T-cell (primary cell): ENCODE data around the gene SSR4. TPM values are rescaled to one million over a fixed set of nuclear protein-coding genes. Genes with fewer than 3 reads are reported as not detected.
"Not testable (repeated sequence)": the region's sequence is repeated elsewhere in the genome, so short reads cannot be mapped to it uniquely, and the experiment has no call there.

Source experiments
- ATAC-seq, 4 experiments: fragments of 200-7000 bp in 3 of 4; fragments of 150-1000 bp in 1 of 4; cut with Tn5 transposase; replicated peaks in 1 of 4; 1 replicate in 3 of 4; 2 replicates in 1 of 4; pipeline ENCODE4 v1.10.0; 2021; ENCODE audit warnings: moderate library complexity in 3 of 4, mild to moderate bottlenecking in 2 of 4, moderate number of reproducible peaks in 1 of 4
- CTCF ChIA-PET, 2 donors: fragments of 300-600 bp; sonication (Branson Sonifier 250); formaldehyde crosslinking; loops; one replicate each; lab custom pipeline; 2022; ENCODE audit warnings: antibody characterized with exemption in 2 of 2; lab: Charles Lee
- POLR2A ChIA-PET, 2 donors: fragments of 300-600 bp; sonication (Branson Sonifier 250); formaldehyde crosslinking; loops; one replicate each; lab custom pipeline; 2022; ENCODE audit warnings: antibody characterized with exemption in 2 of 2; lab: Charles Lee
- DNase-seq, 35 experiments: peaks; one replicate each; pipeline versions ENCODE4 v3.0.0 to v3.0.0-alpha.2; 2013 to 2023
- H3K27ac ChIP-seq: one replicate; pipeline ENCODE4 v1.5.1; 2013; ENCODE audit warnings: low read length
- H3K27me3 ChIP-seq, 2 experiments: replicated peaks in 1 of 2; 1 replicate in 1 of 2; 2 replicates in 1 of 2; pipeline versions ENCODE4 v1.6.1 to v1.7.0; 2013; ENCODE audit warnings: low read length in 1 of 2, mixed read lengths in 1 of 2; ENCODE audit not compliant: control insufficient read depth in 2 of 2, insufficient read depth in 2 of 2; ENCODE audit errors: extremely low read depth in 1 of 2
- H3K36me3 ChIP-seq, 2 donors: 1 replicate in 1 of 2; 2 replicates in 1 of 2; pipeline versions ENCODE4 v1.6.1 to v1.7.0; 2013; ENCODE audit warnings: low read length in 1 of 2; ENCODE audit not compliant: control insufficient read depth in 2 of 2, insufficient read depth in 1 of 2; ENCODE audit errors: extremely low read depth in 1 of 2
- H3K4me1 ChIP-seq, 2 experiments: 1 replicate in 1 of 2; 2 replicates in 1 of 2; pipeline versions ENCODE4 v1.6.1 to v1.7.0; 2013; ENCODE audit warnings: low read length in 2 of 2, mixed read lengths in 1 of 2; ENCODE audit not compliant: insufficient read depth in 2 of 2, control insufficient read depth in 1 of 2; ENCODE audit errors: extremely low read depth in 1 of 2
- H3K4me3 ChIP-seq, 2 donors: 1 replicate in 1 of 2; 2 replicates in 1 of 2; pipeline versions ENCODE4 v1.5.1 to v1.7.0; 2013; ENCODE audit warnings: mild to moderate bottlenecking in 2 of 2, low read length in 1 of 2, moderate library complexity in 1 of 2; ENCODE audit not compliant: control insufficient read depth in 1 of 2; ENCODE audit errors: extremely low read depth in 1 of 2
- H3K9me3 ChIP-seq: 2 replicates; pipeline ENCODE4 v1.7.0; 2013
- H3K27ac Mint-ChIP-seq, 2 donors: one replicate each; pipeline ENCODE4 v1.8.0; 2020 to 2021; ENCODE audit warnings: mild to moderate bottlenecking in 2 of 2, mixed read lengths in 2 of 2
- H3K27me3 Mint-ChIP-seq, 2 donors: one replicate each; pipeline ENCODE4 v1.8.0; 2021 to 2022; ENCODE audit warnings: mixed read lengths in 2 of 2
- H3K36me3 Mint-ChIP-seq: one replicate; pipeline ENCODE4 v1.8.0; 2021; ENCODE audit warnings: mixed read lengths
- H3K4me1 Mint-ChIP-seq, 3 donors: one replicate each; pipeline ENCODE4 v1.8.0; 2020 to 2022; ENCODE audit warnings: mixed read lengths in 3 of 3, mild to moderate bottlenecking in 1 of 3
- H3K4me3 Mint-ChIP-seq, 3 donors: one replicate each; pipeline ENCODE4 v1.8.0; 2020 to 2022; ENCODE audit warnings: mild to moderate bottlenecking in 3 of 3, mixed read lengths in 3 of 3, moderate library complexity in 3 of 3
- H3K9me3 Mint-ChIP-seq, 3 donors: one replicate each; pipeline ENCODE4 v1.8.0; 2020 to 2022; ENCODE audit warnings: mixed read lengths in 3 of 3
- WGBS: methylation state at CpG from one replicate; pipeline ENCODE4 v1.1.5; 2013; ENCODE audit warnings: missing lambda C conversion rate; ENCODE audit not compliant: insufficient coverage; 5-methylcytosine and 5-hydroxymethylcytosine counted together
- total RNA-seq, 35 experiments: library from RNA in 6 of 35; stranded (reverse) in 6 of 35; fragments of 120-200 nt in 1 of 35; gene quantifications; one replicate each; pipeline versions ENCODE4 v1.2.1 to v1.2.4 and lab custom pipeline; 2013 to 2026

SSR4 gene
- total RNA-seq, 5 donors from 2014 or later (not counting 1 experiment from before 2014, with no cell fraction given) = 179 to 221 (median 209) TPM

DNA sequence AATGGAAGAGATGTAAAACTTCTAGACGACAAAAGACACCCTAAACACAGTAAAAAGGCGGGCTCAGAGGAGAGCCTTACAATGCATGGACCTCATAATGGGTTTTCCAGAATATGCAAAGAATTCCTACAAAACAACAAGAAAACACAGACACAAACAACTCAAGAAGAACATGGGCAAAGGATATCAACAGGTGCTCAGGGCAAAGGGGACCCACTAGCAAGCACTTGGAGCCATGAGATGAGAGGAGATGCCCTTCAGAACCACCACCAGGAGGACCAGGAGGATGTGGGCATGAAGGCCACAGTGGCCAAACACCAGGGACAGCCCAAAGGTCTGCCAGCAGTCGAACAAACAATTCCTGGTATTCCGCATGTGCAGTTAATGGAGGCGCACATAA lies 18.7 kb downstream of the SSR4 start:
- Mint-ChIP-seq H3K4me3 (no peak overlapping the region), H3K27ac (no peak overlapping the region), H3K27me3 (peaks cover 0 to 29% of the 10 kb centered on the region in 2 donors), H3K4me1 (peaks cover 22 to 27% (median 22%) of the 10 kb centered on the region in 3 donors), H3K9me3 (no peaks in the 10 kb centered on the region), H3K36me3 (no peaks in the 10 kb centered on the region)
- H3K27ac ChIP-seq = no peak overlapping the region
- H3K27me3 ChIP-seq = peaks cover 0 to 6% of the 10 kb centered on the region in 2 experiments
- ChIA-PET POLR2A (no interaction called here), CTCF (no interaction called here)
- H3K4me3 ChIP-seq = no peak overlapping the region
- 100% methylated on average over 2 of the region's 5 CpGs for WGBS
- peaks cover 4 to 31% of the 10 kb centered on the region in 2 experiments for H3K4me1 ChIP-seq
- no peaks in the 10 kb centered on the region for H3K9me3 ChIP-seq
- ATAC-seq (no peak), DNase-seq (no peak)
- H3K36me3 ChIP-seq = no peaks in the 10 kb centered on the region

DNA sequence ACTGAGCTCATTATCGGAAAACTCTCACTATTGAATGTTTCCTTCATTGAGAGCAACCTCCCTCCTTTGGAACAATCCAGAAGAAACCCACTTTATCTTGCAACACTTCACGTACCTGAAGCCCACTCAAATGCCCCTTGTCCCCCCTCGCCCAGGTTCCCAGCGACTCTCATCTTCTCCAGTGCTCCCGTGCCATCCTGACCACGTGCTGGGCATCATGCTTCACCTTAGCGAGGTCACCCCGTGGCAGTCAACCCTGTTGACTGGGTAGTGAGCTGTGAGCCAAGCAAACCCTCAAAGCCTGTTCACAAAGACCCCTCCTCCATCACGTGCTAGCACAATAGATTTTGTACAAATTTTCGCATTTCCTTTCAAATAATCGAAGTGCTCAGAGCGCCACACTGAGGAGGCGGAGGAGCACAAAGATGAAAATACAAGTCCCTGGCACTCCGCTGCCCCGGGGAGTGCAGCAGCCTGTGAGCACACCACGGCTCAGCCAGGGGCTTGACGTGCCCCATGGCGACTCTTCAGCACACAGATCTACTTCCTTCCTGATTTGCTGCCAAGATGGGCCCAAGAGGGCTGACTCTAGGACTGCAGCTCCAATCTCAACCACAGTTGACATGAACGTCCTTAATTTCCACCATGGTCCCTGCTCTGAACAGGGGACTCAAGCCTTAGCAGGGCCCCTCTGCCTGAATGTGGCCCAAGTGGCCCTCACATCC lies 20.3 kb downstream of the SSR4 start:
- CTCF ChIA-PET = no interaction called here
- H3K4me1 ChIP-seq = peaks cover 6 to 45% of the 10 kb centered on the region in 2 experiments
- POLR2A ChIA-PET = no interaction called here
- Mint-ChIP-seq H3K9me3 (no peaks in the 10 kb centered on the region), H3K4me3 (no peak overlapping the region), H3K4me1 (peaks cover 28 to 34% (median 33%) of the 10 kb centered on the region in 3 donors), H3K27me3 (peaks cover 0 to 29% of the 10 kb centered on the region in 2 donors), H3K27ac (peak overlapping the region in 1 of 2 donors; percentile 16), H3K36me3 (no peaks in the 10 kb centered on the region)
- H3K9me3 ChIP-seq = no peaks in the 10 kb centered on the region
- DNase-seq = no peak
- H3K27ac ChIP-seq = no peak overlapping the region
- no peaks in the 10 kb centered on the region for H3K36me3 ChIP-seq
- WGBS = 59% methylated on average over 14 of the region's 19 CpGs
- peaks cover 0 to 6% of the 10 kb centered on the region in 2 experiments for H3K27me3 ChIP-seq
- no peak for ATAC-seq
- no peak overlapping the region for H3K4me3 ChIP-seq

GRCh38 chrX:153816831-153817690 lies 22.6 kb downstream of the SSR4 start:
- ChIA-PET POLR2A (no interaction called here), CTCF (no interaction called here)
- Histone ChIP-seq H3K27ac (no peak overlapping the region), H3K4me3 (no peak overlapping the region), H3K36me3 (no peaks in the 10 kb centered on the region), H3K27me3 (peaks cover 0 to 6% of the 10 kb centered on the region in 2 experiments), H3K4me1 (peaks cover 15 to 67% of the 10 kb centered on the region in 2 experiments), H3K9me3 (no peaks in the 10 kb centered on the region)
- Mint-ChIP-seq H3K9me3 (no peaks in the 10 kb centered on the region), H3K27ac (no peak overlapping the region), H3K4me3 (peak overlapping the region; percentile 0 to 64 (median 8)), H3K4me1 (peaks cover 41 to 48% (median 48%) of the 10 kb centered on the region in 3 donors), H3K27me3 (peaks cover 0 to 18% of the 10 kb centered on the region in 2 donors), H3K36me3 (no peaks in the 10 kb centered on the region)
- DNase-seq (peak in 30 of 35 experiments; percentile 6 to 67 (median 38)), ATAC-seq (peak; percentile 29 to 65 (median 54))
- WGBS = 70% methylated on average over 6 of the region's 25 CpGs

GRCh38 chrX:153818064-153818463 lies 23.6 kb downstream of the SSR4 start:
- DNase-seq, POLR2A ChIA-PET, H3K36me3 Mint-ChIP-seq, ATAC-seq, CTCF ChIA-PET, H3K27ac ChIP-seq, H3K9me3 ChIP-seq, H3K36me3 ChIP-seq, H3K4me3 ChIP-seq, H3K27ac Mint-ChIP-seq, H3K27me3 ChIP-seq, H3K9me3 Mint-ChIP-seq: not testable (repeated sequence)
- H3K4me1 ChIP-seq = peaks cover 17 to 75% of the 10 kb centered on the region in 2 experiments
- H3K4me3 Mint-ChIP-seq = peak overlapping the region in 1 of 3 donors; percentile 64
- no CpG with 5 or more reads among the region's 9 CpGs for WGBS
- peaks cover 49 to 56% (median 55%) of the 10 kb centered on the region in 3 donors for H3K4me1 Mint-ChIP-seq
- peaks cover 0 to 13% of the 10 kb centered on the region in 2 donors for H3K27me3 Mint-ChIP-seq

DNA sequence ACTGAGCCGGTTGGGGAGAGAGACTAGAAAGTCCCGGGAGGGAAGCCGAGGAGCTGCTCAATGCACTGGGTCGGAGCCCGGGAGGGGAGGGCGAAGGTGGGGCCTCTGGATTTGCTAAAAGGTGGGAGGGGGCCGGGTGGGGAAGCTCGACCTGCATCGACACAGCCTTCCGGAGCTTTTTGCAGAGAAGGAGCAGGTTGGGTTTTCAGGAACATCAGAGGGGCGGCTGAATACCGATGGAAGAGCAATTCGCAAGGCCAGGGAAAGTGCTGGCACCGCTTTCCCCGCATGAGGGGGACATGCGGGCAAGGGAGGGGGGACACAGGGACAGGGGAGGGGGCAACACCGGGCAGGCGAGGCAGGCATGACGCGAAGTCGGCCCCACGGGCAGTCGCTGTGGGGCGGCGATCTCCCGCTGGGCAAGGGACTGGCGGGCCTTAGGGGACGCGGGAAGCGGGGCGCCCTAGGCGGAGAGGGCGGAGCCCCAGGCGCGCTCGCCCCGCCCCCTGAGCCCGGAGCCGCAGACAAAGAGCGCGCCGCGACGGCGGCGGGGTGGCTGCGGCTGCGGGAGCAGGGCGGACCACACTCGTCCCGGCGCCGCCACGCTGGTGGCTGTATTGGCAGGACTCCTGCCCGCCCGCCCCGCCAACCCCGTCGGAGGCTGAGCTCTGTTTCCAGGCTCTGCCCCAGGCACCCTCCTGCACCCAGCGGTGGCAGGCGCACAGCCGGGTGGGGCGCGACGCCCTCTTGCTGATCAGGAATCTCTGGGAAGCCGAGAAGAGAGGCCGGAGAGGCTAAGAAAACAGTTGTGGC lies 24.3 kb downstream of the SSR4 start:
- Mint-ChIP-seq H3K4me1 (peaks cover 53 to 59% (median 59%) of the 10 kb centered on the region in 3 donors), H3K9me3 (no peaks in the 10 kb centered on the region), H3K27me3 (peaks cover 0 to 9% of the 10 kb centered on the region in 2 donors), H3K27ac (no peak overlapping the region), H3K36me3 (no peaks in the 10 kb centered on the region), H3K4me3 (peak overlapping the region; percentile 43 to 64 (median 49))
- Histone ChIP-seq H3K9me3 (no peaks in the 10 kb centered on the region), H3K27me3 (peaks cover 0 to 6% of the 10 kb centered on the region in 2 experiments), H3K36me3 (no peaks in the 10 kb centered on the region), H3K27ac (no peak overlapping the region), H3K4me1 (peaks cover 18 to 80% of the 10 kb centered on the region in 2 experiments), H3K4me3 (peak overlapping the region; percentile 20 to 44)
- CTCF ChIA-PET = interaction anchor here in 1 of 2 donors (1.6 kb wide), 1 partner anchor 11 kb away, joined by 3 read pairs; no protein-coding TSS in a partner anchor
- POLR2A ChIA-PET = no interaction called here
- DNase-seq (peak in 32 of 35 experiments; percentile 5 to 74 (median 36)), ATAC-seq (peak; percentile 75 to 83 (median 77))
- 0% methylated on average over 25 of the region's 67 CpGs for WGBS
